ENCODE data around the gene ENTPD3.

GRCh38 chr3:40470701-40471100 is 83.7 kb downstream of the ENTPD3 start:
- TF ChIP-seq GATA3 (IDR thresholded peaks at IDR 0.05; ENCODE audit: low read depth, low read length) (no peak), GATA2 (IDR thresholded peaks at IDR 0.05; ENCODE audit: low read depth, low read length) (no peak)

Measured in SH-SY5Y (cell line).